GM04504 (cell line): ENCODE data around the gene IPO11.
"Not testable (repeated sequence)": the region's sequence is repeated elsewhere in the genome, so short reads cannot be mapped to it uniquely, and the experiment has no call there.

Experiments used
- DNase-seq: peaks from one replicate; pipeline ENCODE4 v3.0.0-alpha.2; 2012; ENCODE audit warnings: low read depth

Gene IPO11

DNA sequence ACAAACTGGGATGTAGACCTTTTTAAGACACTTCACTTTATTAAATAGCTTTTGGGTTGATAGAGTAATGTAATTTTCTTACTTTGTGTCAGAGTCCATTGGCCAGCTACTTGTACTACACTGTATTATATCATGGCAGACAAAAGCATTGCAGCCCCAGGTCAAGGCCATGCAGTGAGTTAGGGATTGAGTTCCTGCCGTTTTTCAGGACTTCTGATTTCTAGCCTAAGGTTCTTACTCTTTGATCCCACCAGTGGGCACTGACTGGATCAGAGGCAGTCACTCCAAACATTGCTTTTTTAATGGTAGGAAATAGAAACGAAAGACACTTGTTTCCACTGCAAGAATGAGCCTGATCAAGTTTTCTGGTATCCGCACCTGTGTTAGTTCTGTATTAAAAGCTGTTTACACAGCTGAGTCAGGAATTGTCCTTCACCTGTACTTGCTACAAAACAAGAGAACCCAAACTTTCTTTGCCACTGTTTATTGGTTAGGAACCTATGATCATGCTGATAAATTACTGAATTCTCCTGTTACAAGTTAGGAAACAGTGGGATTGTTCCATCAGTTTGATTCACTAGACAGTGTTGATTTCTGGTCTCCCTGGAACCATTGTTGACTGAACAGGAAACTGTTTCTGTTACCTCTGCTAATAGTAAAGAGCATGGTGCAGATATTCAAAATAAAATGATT, 188.1 kb downstream of the IPO11 start:
- DNase-seq, result no peak

DNA sequence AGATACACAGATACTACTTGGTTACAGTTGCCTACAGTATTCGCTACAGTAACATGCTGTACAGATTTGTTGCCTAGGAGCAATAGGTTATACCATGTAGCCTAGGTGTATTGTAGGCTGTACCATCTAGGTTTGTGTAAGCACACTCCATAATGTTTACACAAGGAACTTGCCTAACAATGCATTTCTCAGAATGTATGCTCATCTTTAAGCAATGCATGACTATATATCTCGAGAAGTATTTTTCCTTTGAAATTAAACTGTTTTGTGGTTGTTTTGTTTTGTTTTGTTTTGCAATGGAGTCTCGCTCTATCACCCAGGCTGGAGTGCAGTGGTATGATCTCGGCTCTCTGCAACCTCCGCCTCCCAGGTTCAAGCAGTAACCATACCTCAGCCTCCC, 191.4 kb downstream of the IPO11 start:
- DNase-seq, result no peak

DNA sequence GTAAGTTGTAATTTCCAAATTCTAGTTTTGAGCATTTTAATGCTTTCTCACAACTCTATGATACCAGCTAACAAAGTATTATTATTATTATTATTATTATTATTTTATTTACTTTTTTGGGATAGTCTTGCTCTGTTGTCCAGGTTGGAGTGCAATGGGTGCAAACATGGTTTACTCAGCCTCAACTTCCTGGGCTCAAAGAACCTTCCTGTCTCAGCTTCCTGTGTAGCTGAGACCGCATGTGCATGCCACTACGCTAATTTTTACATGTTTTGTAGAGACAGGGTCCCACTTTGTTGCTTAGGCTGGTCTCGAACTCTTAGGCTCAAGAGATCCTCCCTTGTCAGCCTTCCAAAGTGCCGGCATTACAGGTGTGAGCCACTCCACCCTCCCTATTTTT, 193.1 kb downstream of the IPO11 start:
- DNase-seq, result no peak

- no peak for DNase-seq
Observed at GRCh38 chr5:62606878-62607277, 194.3 kb downstream of the IPO11 start.

DNA sequence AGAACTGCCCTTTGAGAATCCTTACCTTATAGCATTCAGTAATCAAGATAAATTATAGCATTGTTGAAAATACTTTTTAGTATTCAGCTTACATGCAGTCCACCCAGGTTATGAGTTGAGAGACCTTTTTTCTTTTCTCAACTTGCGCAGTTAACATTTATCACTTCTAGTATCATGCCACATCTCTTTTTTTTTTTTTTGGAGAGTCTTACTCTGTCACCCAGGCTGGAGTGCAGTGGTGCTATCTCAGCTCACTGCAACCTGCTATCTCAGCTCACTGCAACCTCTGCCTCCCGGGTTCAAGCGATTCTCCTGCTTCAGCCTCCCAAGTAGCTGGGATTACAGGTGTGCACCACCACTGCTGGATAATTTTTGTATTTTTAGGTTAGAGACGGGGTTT, 195.1 kb downstream of the IPO11 start:
- no peak for DNase-seq

DNA sequence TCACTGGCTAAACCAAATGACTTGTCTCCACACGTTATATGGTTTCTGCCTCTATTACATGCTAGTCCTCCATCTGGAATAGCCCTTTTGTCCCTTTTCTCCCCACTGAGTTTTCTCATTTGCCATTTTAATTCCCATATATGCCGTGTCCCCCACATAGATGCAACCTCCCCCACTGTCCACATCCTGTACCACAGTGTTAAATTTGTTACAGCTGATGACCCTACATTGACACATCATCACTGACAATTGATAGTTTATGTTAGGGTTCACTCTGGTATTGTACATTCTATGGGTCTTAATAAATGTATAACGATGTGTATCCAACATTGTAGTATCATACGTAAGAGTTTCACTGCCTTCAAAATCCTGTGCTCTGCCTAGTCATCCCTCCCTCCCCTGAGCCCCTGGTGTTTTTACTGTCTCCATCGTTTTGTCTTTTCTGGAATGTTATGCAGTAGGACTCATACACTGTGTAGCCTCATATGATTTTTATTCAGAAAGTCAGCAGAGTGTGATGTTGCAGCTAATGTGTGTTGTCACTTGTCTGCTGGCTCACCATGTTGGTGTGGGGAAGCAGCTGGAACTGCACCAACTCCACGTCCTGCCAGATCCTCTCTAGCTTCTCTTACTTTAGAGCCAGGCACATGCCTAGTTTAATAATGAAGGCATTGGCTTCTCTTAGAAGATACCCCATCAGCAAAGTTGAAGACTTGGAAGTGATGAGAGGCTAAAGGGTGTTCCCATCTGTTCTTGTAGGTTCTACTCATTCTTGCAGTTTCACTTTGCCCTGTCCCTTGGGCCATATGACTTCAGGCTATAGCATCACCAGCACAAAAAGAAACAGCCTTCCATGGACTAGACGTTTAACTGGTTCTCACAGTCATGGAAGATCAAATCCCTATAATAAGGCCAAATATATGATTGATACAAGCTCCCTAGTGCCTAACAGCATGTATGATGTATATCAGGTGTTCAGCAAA, 196.3 kb downstream of the IPO11 start:
- DNase-seq, result no peak

DNA sequence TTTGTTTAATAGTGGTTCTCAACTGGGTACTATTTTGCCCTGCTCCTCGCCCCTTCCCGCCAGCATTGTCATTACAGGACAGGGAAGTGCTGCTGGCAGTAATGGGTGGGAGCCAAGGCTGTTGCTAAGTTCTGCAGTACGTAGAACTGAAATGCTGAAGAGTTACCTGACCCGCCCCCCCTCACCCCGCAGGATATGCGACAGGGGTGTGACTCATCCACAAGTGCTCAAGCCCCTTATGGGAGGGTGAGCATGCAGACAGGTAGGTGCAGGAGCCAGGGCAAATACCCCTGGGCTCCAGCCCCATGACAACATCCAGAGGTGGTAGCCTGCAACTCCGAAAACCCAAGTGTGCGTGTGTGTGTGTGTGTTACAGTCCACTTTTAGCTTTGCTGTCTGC, 201.8 kb downstream of the IPO11 start:
- DNase-seq, result no peak

DNA sequence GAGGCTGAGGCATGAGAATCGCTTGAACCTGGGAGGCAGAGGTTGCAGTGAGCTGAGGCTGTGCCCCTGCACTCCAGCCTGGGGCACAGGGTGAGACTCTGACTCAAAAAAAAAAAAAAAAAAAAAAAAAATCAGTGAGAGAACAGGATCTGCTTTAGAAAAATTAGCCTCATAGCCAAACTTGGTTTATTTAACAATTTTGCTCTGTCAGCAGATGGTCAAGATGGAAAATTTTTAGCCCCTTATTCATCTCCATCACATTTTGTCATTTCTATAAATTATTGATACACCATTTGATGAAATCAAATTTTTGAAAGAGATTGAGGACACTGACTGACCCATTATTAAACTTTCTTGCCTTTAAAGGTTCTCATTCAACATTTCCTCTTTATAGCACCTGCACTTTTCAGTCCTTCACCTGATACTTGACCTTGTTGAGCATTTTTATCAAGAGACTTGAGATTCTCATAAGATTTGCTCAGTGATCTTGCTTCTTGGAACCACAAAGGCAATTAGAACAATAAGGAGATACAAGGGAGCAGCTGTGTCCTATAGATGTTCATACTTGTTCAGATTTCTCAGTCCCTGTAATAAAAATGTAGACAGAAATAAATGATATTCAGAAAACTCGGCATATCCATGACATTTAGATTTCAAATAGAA, 204.2 kb downstream of the IPO11 start:
- DNase-seq, result no peak

DNA sequence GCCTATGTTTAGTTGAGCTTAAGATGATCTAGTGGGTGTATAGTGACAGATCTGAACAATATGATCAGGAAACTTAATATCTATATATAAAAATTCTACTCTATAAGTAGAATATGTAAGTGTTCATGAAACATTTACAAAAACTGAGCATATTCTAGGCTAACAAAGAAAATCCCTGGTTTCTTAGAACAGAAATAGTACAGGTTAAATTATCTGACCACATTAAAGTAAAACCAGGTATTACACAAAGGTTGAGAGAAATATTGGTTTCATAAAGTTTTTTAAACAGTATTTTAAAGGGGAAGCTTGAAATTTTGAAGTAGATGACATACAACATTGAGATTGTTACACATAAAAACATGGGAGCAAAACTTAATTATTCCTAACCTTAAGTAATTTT, 205.4 kb downstream of the IPO11 start:
- no peak for DNase-seq

GRCh38 chr5:62620761-62621160, 208.2 kb downstream of the IPO11 start:
- no peak for DNase-seq

- DNase-seq, result no peak
Observed at GRCh38 chr5:62621280-62621679, 208.7 kb downstream of the IPO11 start.

- no peak for DNase-seq
Observed at GRCh38 chr5:62623271-62623670, 210.7 kb downstream of the IPO11 start.

GRCh38 chr5:62624436-62624835, 211.9 kb downstream of the IPO11 start:
- DNase-seq, result not testable (repeated sequence)

GRCh38 chr5:62626534-62626933, 214.0 kb downstream of the IPO11 start:
- DNase-seq, result no peak

- DNase-seq, result no peak
Observed at GRCh38 chr5:62627121-62627520, 214.6 kb downstream of the IPO11 start.

- no peak for DNase-seq
Observed at GRCh38 chr5:62627901-62628300, 215.3 kb downstream of the IPO11 start.

- no peak for DNase-seq
Observed at GRCh38 chr5:62631909-62632580, 219.5 kb downstream of the IPO11 start.

DNA sequence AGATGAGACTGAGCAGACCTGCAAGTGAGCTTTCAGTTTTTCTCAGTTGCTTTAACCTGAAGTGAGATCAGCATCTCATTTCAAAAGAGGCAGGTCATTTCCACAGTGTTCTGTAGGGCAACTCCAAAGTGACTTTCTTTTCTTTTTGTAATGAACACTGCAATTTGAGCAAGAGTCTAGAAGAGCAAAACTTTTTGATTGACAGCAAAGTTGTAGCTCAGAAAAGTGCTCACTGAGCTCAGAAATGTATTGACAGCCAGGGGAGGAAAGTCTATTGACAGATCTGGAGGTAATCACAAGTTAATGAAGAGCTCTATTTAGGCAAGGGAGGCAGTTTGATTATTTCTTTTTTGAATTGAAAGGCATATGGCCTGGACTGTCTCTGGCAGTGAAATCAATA, 220.7 kb downstream of the IPO11 start:
- no peak for DNase-seq

DNA sequence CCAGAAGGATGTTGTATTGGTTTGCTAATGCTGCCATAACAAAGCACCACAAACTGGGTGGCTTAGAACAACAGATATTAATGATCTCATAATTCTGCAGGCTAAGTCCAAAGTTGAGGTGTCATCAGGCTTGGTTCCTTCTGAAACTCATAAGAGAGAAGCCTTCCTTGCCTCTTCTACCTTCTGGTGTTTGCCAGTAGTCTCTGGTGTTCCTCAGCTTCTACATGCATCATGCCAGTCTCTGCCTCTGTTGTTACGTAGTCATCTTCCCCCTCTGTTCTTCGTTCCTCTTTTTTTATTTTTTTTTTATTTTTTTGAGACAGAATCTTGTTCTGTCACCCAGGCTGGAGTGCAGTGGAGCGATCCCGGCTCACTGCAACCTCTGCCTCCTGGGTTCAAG, 227.9 kb downstream of the IPO11 start:
- DNase-seq, result no peak

DNA sequence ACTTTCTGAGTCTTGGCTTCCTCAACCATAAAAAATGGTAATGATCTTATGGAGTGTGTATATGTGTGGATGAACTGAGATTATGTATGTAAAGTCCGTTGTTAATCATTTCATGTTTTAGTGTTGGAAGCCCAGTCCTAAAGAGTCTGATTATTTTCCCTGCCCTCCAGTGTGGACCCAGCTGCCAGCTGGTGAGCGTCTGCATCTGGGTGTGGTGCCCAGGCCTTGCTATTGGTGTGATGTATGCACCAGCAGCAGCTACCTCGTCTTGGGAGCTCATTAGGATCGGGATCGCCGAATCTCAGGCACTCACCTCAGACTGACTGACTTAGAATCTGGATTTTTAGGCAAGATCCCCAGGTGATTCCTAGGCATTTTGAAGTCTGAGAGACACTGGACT, 229.9 kb downstream of the IPO11 start:
- no peak for DNase-seq

DNA sequence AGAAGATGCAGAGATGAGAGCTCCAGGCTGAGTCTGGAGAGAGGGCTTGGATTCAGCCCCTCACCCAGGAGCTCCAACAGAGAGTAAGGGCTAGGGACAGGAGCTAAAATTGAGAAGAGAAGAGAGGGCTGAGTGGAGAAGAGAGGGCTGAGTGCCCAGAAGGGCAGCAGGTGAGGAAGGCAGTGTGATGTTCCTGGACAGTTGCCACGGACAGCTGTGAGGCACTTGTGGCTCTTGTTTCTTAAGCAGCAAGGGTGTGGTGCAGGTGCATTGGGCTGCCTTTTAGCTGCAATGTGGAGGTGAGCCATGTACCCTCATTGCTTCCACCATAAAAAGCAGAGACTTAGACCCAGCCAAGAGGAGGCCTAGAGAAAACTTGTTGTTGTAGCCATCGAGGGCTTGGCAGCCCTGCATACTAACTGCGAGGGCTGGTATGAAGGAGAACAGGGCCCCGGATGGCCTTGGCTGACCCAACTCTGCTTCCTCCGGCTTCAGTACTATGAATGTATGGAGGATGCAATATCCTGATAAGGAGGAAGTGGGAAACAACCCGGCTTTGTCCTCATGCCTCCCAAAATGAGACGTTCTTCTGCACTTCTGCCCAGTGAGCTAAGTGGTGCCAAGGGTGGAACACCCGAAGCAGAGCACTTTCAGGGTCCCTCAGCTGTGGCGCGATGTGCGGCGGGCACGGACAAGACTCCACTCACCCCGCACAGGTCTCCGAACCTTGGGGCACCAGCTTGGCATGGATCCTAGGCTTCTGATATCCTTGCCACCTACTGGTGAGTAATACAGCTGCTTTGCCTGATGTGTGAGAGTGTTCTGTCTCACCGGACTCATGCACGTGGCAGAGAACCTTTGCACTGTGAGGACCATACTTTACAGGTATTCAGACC, 231.2 kb downstream of the IPO11 start:
- no peak for DNase-seq
